Purkinje cell (primary cell): ENCODE results near the gene KRTAP5-5. TPM values are rescaled to one million over a fixed set of nuclear protein-coding genes. Genes with fewer than 3 reads are reported as not detected.

Source experiments
- polyA plus RNA-seq: library from polyadenylated mRNA; unstranded; fragments of >200 nt; fragmentation: Nextera tagmentation; gene quantifications from 2 replicates; pipeline ENCODE4 v1.2.1, GENCODE V29; 2014

KRTAP5-5 gene, protein sequence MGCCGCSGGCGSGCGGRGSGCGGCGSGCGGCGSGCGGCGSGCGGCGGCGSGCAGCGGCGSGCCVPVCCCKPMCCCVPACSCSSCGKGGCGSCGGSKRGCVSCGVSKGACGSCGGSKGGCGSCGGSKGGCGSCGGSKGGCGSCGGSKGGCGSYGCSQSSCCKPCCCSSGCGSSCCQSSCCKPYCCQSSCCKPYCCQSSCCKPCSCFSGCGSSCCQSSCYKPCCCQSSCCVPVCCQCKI
- not detected in 2 replicates for polyA plus RNA-seq

DNA sequence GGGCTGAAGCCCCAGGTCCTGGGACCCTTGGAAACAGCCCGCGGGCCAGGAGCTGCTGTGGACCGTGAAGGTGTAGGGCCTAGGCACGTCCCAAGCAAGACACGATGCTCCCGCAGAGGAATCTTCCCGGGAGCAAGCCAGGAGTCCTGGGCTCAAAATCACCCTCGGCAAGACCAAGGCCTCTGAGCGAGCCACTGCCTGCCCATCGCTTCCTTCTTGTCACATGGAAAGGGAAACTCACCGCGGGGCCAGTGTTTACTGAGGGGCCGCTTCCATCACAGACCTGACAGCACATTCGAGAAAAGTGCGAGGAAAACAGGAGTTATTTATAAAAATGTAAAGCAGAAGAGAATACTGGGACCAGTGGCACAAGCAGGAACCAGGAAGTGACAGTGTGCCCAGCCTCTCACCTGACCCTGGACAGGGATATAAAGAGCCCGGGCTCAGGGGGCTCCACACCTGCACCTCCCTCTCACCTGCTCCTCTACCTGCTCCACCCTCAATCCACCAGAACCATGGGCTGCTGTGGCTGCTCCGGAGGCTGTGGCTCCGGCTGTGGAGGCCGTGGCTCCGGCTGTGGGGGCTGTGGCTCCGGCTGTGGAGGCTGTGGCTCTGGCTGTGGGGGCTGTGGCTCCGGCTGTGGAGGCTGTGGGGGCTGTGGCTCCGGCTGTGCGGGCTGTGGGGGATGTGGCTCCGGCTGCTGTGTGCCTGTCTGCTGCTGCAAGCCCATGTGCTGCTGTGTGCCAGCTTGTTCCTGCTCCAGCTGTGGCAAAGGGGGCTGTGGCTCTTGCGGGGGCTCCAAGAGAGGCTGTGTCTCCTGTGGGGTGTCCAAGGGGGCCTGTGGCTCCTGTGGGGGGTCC, at the start of gene KRTAP5-5:
Gene KRTAP5-5, plus strand, starts transcription at position 450 of the 860 bp plus-strand sequence. Its CDS starts 66 bp downstream, at position 516.

DNA sequence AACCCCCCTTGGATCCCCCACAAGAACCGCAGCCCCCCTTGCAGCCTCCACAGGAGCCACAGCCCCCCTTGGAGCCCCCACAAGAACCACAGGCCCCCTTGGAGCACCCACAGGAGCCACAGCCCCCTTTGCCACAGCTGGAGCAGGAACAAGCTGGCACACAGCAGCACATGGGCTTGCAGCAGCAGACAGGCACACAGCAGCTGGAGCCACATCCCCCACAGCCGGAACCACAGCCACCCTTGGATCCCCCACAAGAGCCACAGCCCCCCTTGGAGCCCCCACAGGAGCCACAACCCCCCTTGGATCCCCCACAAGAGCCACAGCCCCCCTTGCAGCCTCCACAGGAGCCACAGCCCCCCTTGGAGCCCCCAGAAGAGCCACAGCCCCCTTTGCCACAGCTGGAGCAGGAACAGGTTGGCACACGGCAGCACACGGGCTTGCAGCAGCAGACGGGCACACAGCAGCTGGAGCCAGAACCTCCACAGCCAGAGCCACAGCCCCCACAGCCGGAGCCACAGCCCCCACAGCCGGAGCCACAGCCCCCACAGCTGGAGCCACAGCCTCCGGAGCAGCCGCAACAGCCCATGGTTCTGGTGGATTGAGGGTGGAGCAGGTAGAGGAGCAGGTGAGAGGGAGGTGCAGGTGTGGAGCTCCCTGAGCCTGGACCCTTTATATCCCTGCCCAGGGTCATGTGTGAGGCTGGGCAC, 44.8 kb upstream of the KRTAP5-5 start, which contains the start of gene KRTAP5-1:
Gene KRTAP5-1, minus strand, starts transcription at position 623 of the 710 bp plus-strand sequence. Its CDS starts 34 bp downstream, at position 589.

GRCh38 chr11:1597994-1598380, 31.6 kb upstream of the KRTAP5-5 start, which contains the start of gene KRTAP5-2:
Gene KRTAP5-2 (minus strand): TSS chr11:1598294. CDS start chr11:1598250, 44 bp downstream.

DNA sequence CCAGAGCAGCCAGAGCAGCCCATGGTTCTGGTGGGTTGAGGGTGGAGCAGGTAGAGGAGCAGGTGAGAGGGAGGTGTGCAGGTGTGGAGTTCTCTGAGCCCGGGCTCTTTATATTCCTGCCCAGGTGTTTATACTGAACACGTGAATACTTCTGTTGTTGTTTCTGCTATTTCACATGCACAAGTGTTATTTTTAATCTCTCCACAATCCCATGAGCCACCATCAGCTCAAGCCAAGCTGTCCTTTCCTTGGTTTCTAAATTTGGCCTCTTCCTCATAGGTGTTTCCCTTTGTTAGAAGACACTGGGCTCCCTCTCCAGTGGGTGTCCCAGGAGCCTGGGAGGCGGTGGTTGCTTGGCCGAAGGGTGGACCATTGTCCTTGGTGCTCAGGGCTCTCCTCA, 21.2 kb upstream of the KRTAP5-5 start, which contains the start of gene KRTAP5-3:
Gene KRTAP5-3, minus strand, starts transcription at position 101 of the 400 bp plus-strand sequence. Its CDS starts 78 bp downstream, at position 23.

DNA sequence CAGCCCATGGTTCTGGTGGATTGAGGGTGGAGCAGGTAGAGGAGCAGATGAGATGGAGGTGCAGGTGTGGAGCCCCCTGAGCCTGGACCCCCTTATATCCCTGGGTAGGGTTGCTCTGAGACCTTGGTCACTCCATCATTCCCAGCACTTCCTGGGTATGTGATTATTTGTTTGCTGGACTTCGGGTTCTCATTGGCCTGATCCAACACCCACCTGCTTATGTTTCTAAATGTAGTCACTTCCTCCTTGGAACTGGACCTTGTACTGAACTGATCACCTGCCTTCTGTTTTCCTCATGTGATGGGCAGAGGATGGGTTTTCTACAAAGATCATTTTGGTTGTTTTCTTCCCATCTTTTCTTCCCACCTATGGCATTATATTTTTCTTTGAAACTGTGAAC, 7.5 kb upstream of the KRTAP5-5 start, which contains the start of gene KRTAP5-4:
Gene KRTAP5-4, minus strand, starts transcription at position 53 of the 400 bp plus-strand sequence. Its CDS starts 45 bp downstream, at position 8.

Other genes starting within 250 kb of the KRTAP5-5 start
- 1.7 and 2.3 TPM in 2 replicates for gene BRSK2, start 239.8 kb upstream of the KRTAP5-5 start, polyA plus RNA-seq
- 0.48 and 1.5 TPM in 2 replicates for gene MOB2, start 143.0 kb upstream of the KRTAP5-5 start, polyA plus RNA-seq
- gene DUSP8, start 57.5 kb upstream of the KRTAP5-5 start, polyA plus RNA-seq, result 0.60 and 0.62 TPM in 2 replicates
- gene KRTAP5-1, start 44.5 kb upstream of the KRTAP5-5 start, polyA plus RNA-seq, result not detected in 2 replicates
- not detected in 2 replicates for gene KRTAP5-2, start 31.5 kb upstream of the KRTAP5-5 start, polyA plus RNA-seq
- gene KRTAP5-3, start 21.3 kb upstream of the KRTAP5-5 start, polyA plus RNA-seq, result not detected in 2 replicates
- gene KRTAP5-4, start 7.6 kb upstream of the KRTAP5-5 start, polyA plus RNA-seq, result not detected in 2 replicates
- not detected in 2 replicates for gene KRTAP5-6, start 67.4 kb downstream of the KRTAP5-5 start, polyA plus RNA-seq
- 0.83 TPM in 1 of 2 replicates, not detected in the other for gene IFITM10, start 120.8 kb downstream of the KRTAP5-5 start, polyA plus RNA-seq
- 12.6 and 26.0 TPM in 2 replicates for gene CTSD, start 134.2 kb downstream of the KRTAP5-5 start, polyA plus RNA-seq
- not detected in 2 replicates for gene SYT8, start 205.2 kb downstream of the KRTAP5-5 start, polyA plus RNA-seq
- gene TNNI2, start 209.2 kb downstream of the KRTAP5-5 start, polyA plus RNA-seq, result not detected in 2 replicates
- 1.7 and 6.2 TPM in 2 replicates for gene LSP1, start 223.3 kb downstream of the KRTAP5-5 start, polyA plus RNA-seq